ENCODE data around the gene COL13A1.

The COL13A1 gene

DNA sequence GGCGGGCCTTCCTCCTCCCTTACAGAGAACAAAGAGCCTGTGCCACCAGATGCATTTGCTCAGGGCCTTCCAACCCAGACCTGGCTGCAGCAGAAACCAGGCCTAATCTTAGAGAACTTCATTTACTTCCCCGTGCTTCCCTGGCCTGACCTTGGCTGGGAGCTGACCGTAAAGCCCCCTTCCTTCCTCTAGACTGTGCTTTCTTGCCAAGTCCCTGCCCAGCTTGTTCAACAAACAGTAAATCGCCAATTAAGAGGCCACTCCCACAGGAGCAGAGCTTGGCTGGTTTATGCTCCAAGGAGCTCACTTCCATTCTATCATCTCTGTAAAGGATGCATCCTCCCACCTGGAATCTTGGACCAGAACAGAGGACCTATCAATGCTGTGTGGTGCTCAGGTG lies 110.9 kb downstream of the COL13A1 start:
- DNase-seq = no peak

DNA sequence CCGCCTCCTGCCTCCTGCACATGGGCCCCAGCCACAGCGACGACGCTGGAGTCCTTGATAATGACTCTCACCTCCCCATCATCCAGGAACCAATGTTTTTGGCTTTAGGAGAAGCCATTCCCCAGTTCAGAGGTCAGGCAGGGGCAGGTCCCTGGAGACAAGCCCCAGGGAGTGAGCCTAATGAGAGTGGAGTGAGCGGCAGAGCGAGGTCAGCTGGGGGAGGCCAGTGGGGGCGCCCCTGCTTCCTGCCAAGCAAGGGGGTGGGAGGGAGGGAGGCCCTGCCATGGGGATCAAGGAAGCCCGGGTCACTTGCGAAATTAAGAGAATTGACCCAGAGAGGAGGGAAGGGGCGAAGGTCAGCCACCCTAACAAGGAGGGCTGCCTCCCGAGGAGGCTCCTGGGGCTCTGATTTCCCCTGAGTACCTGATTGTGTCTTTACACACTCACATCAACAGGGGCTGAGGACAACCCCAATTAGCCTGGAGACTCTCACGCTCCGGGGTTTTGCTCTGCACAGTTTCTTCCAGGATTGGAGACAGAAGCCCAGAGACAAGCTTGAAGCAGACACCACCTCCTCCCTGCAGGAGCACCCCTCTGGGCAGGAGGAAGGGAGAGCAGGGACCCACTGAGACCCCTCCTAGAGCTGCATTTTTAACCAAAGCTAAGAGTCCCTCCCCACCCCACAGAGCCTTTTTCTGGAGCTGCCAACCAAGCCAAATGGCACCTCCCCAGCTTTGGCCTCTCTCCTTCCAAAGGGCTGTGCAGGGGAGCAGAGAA lies 112.1 kb downstream of the COL13A1 start:
- DNase-seq = no peak

DNA sequence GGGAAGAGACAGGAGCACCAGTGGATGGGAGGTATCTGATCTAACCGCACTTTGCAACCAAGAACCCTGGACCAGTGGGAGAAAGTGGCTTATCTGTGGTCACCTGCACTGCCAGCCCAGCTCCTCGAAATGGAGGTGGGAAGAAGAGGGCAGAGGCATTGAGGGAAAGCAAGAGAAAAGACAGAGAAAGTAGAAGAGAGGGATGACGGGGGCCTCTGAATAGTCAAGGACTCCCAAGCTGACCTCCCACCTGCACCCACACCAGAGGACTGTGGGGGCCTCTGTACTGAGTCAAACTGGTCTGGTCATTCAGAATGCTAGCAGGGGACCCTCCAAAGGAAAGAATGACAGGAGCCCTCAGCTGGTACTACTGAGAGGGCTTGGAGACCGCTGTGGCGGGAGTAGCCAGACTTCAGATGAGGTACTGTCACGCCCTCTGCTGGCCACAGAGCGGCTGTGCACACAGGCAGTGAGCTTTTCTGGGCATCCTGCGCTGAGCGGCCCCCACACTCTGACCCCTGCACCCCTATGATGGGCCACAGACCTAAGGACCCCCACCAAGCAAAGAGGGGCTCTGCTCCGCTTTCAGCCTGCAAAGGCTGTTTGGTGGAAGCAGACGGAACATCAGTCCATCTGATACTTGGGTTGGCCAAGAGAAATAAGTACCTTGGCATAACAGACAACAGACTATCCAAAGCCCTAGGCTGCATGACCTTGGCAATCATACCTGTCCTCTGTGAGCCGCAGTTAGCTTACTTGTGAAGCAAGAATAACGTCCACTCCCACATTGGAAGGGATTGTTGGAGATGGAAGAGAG lies 112.9 kb downstream of the COL13A1 start:
- peak; percentile 40 to 61 for DNase-seq

DNA sequence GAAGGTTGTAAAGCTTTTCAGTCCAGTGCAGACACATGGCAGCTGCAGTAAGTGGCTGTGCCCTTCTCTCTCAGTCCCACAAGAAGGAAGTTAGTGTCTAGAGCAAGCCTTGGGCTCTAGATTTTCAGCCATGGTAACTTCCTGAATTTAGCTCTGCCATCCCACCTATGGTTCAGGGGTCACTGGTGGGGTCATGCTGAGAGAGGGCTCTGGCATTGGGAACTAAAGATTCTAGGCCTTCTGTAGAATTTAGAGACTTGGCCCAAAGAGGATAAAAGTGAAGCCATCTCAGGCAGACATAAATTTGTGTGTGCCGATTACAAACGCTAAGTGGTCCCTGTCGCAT lies 113.5 kb downstream of the COL13A1 start:
- peak; percentile 19 to 20 for DNase-seq

DNA sequence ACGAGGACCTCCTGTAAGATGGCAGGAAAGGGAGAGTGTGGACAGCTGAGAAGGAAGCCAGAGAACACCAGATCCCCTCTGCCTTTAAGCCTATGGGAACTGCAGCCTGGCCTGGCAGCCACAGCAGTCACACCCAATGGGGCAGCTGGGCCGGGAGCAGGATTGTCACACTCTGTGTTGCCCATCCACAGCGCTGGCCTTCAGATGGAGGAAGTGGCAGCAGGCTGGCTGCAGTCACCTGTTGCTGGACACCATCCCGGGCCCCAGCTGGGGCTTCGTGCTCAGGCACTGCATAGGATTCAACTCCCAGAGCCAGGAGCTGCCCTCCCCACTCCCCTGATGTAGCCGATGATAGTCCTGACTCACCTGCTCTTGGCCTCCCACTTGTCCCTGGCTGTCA lies 114.4 kb downstream of the COL13A1 start:
- DNase-seq = no peak

DNA sequence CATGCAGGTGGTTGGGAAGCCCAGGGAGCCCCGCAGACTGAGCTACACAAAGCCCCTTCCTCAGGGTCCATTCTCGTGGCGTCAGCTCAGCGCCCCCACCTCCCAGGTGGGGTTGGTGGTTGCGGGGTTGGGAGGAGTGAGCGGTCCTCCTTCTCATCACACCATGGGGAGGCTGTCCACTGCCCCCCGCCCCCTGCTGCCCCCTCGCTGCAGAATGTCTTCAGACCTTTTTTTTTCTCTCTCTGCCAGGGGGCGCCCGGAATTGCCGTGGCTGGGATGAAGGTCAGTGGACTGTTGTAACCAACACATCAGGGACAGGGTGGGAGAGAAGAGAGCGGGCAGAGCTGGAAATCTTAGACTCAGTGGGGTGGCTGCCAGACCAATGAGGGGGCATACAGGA lies 116.3 kb downstream of the COL13A1 start:
- DNase-seq = no peak

DNA sequence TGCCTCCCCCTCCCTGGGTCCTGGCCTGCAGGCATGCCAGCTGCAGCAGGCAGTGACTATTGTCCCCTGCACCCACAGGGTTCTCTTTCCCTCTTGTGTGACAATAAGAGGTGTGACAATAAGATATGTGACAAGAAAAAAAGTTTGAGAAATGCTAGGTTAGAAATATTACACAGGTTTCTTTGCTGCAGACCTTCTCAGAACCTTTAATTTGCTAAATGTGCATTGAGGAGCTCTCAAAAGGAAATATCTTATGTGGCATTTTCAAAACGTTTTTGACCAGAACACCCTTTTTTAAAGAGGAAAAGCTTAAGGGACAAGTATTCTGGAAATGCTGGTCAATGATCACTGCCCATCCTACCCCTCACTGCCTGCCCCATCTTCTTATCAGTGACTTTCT lies 117.5 kb downstream of the COL13A1 start:
- DNase-seq = no peak

- DNase-seq = no peak
Observed at GRCh38 chr10:69925111-69925510, 123.4 kb downstream of the COL13A1 start.

GRCh38 chr10:69928339-69928738 lies 126.6 kb downstream of the COL13A1 start:
- DNase-seq = no peak

GRCh38 chr10:69929575-69929974 lies 127.9 kb downstream of the COL13A1 start:
- no peak for DNase-seq

DNA sequence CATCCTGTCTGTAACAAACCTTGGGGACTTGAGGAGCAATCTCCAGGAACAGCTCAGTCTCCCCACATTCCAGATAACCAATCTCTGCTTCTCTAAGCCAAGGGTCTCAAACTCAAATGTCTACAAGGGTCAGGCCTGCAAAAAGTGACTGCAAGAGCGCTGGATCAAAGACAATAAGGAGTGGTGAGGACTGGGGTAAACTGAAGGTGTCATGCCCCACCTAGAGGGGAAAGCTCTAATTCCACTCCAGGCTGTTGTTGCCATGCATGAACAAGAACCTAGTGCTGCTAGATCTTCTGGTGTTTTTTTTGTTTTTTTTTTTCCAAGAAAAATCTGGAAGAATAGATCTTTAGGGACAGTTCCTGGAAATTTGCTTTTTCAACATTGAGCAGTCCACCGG lies 133.1 kb downstream of the COL13A1 start:
- DNase-seq = no peak

GRCh38 chr10:69936091-69936490 lies 134.4 kb downstream of the COL13A1 start:
- peak; percentile 47 to 71 for DNase-seq

DNA sequence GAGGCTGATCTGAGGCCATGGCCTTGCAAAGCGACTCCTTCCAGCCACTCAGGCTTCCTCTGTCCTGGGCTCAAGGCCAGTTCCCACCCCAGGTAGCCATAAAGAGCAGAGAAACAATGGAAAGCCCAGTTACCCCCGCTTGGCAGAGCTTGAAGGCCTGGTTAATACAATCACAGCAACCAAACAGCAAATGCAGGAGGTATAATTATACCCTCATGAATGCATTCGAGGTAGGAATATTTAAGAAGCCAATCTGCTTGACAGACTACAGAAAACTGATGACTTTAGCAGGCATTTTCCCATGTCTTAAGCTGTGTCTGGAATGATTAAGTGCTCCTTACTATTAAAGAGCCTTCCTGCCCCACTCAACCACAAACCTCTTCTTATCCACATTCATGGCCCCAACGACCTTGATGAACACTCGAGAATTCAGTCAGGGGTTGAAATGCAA lies 136.9 kb downstream of the COL13A1 start:
- DNase-seq = no peak

DNA sequence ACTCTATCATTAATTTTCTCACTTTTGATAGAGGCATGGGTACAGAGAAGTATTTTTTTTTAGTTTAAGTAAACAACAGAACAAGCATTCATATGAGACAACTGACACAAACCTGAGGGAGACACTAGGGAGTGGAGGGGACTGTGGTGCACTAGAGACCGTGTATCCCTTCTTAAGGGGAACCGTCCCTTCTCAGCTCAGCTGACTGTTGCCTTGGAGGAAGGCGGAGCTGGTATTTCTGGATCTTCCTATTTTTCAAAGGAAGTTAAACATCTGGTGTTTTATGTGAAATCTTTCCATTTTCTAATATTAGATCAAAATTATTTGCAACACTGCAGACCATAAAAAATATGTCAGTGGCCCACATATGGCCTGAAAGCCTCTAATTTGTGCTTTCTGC lies 137.4 kb downstream of the COL13A1 start:
- DNase-seq = peak; percentile 80 to 85

DNA sequence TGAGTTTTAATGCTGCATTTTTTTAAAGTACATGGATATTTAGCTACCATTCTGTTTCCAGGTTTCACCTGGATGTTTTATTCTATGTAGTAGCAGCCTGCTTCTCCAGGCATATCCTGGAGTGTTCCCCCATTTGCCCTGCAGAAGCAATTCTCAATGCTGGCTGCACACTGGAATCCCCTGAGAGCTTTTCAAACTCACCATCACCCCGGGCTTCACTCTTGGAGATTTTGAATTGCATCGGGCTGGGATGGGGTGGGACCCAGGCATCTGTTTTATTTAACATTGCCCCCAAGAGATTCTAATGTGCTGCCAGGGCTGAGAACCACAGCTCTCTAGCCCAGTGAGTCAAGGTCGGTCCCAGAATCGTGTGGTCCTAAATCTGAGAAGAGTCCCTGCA lies 137.8 kb downstream of the COL13A1 start:
- DNase-seq = no peak

GRCh38 chr10:69941730-69942129 lies 140.0 kb downstream of the COL13A1 start:
- DNase-seq = no peak

GRCh38 chr10:69943292-69943820 lies 141.7 kb downstream of the COL13A1 start:
- no peak for DNase-seq

GRCh38 chr10:69944761-69945160 lies 143.1 kb downstream of the COL13A1 start:
- DNase-seq = peak in 1 of 2 donors; percentile 25

DNA sequence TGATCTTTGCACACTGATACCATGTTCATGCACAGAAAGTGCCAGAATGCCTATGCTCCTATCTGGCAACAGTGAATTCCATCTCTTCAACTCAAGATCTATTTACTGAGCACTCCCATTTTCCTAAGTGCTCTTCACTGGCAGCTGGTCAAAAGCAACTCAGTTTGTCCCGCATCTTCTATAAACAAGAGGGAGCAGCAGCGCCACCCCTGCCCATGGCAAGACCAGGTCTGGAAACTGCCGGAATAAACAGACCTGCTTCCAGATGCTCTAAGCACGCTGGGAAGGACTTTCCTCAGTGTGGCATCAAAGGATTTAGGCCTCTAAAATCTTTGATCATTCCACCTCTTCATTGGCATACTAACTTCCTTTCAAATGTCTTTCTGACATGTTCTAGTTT lies 146.6 kb downstream of the COL13A1 start:
- no peak for DNase-seq

DNA sequence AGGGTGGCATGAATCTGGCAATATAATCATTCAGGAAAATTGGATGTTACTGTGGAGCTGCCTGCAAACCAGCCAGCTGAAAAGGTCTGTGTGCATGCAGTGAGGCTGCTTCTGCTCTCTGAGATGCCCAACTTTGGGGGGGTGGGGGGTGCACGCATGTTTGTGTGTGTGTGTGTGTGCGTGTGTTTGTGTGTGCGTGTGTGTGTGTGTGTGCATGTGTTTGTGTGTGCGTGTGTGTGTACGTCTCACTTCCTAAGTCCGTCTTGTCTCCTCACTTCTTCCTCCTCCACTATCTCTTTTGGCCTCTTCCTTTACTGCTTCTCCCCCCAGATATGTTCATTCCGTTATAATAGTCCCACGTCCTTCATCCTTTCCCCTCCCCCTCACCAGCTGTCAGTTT lies 148.1 kb downstream of the COL13A1 start:
- DNase-seq = no peak

- DNase-seq = no peak
Observed at GRCh38 chr10:69951658-69952057, 150.0 kb downstream of the COL13A1 start.

- no peak for DNase-seq
Observed at GRCh38 chr10:69952069-69952800, 150.5 kb downstream of the COL13A1 start.

- DNase-seq = no peak
Observed at GRCh38 chr10:69952821-69953221, 151.1 kb downstream of the COL13A1 start.

All from inflammatory macrophage (primary cell).